OCI-LY7 (cell line): ENCODE results near the gene ZBTB20. TPM values are rescaled to one million over a fixed set of nuclear protein-coding genes. Genes with fewer than 3 reads are reported as not detected.

Experiments
- BruUV-seq: library from RNA; stranded (reverse); fragments of 400-500 nt; replicated peaks from 2 replicates; lab custom pipeline; 2021; lab: Mats Ljungman, UMichigan
- CTCF ChIA-PET: fragments of 300-600 bp; sonication (Branson Sonifier 250); formaldehyde crosslinking; loops from one replicate; lab custom pipeline; 2022; ENCODE audit warnings: antibody characterized with exemption; ENCODE audit not compliant: unreplicated experiment; lab: Charles Lee
- POLR2A ChIA-PET: fragments of 300-600 bp; sonication (Branson Sonifier 250); formaldehyde crosslinking; loops from one replicate; lab custom pipeline; 2022; ENCODE audit warnings: antibody characterized with exemption; lab: Charles Lee
- DNase-seq: peaks from one replicate; pipeline ENCODE4 v3.0.0-alpha.2; 2015; ENCODE audit warnings: low spot score
- H2AFZ ChIP-seq: fragments of 200-600 bp; sonication (generic), shearing (Covaris generic); 2 replicates; pipeline ENCODE4 v1.6.1; 2014; ENCODE audit warnings: mild to moderate bottlenecking, antibody characterized with exemption, low read length, moderate library complexity
- H3K27ac ChIP-seq: fragments of 200-600 bp; sonication (generic); 2 replicates; pipeline ENCODE4 v1.5.1; 2014; ENCODE audit warnings: mixed run types, low read depth, mild to moderate bottlenecking, moderate library complexity, low read length, inconsistent platforms; ENCODE audit not compliant: poor library complexity, severe bottlenecking
- H3K36me3 ChIP-seq: fragments of 200-600 bp; sonication (generic); 2 replicates; pipeline ENCODE4 v1.6.1; 2014; ENCODE audit warnings: mild to moderate bottlenecking, antibody characterized with exemption, low read length, moderate library complexity, mixed read lengths; ENCODE audit not compliant: insufficient read depth
- H3K4me1 ChIP-seq: fragments of 200-600 bp; sonication (generic); 2 replicates; pipeline ENCODE4 v1.5.1; 2014; ENCODE audit warnings: mild to moderate bottlenecking, low read length; ENCODE audit not compliant: insufficient read depth, poor library complexity, severe bottlenecking
- H3K4me2 ChIP-seq: fragments of 200-600 bp; sonication (generic); 2 replicates; pipeline ENCODE4 v1.6.1; 2014; ENCODE audit warnings: mild to moderate bottlenecking, low read length
- H3K4me3 ChIP-seq: fragments of 200-600 bp; sonication (generic); 2 replicates; pipeline ENCODE4 v1.5.1; 2014; ENCODE audit warnings: mild to moderate bottlenecking, low read depth, low read length; ENCODE audit not compliant: poor library complexity, severe bottlenecking
- H3K79me2 ChIP-seq: fragments of 200-600 bp; sonication (generic); 2 replicates; pipeline ENCODE4 v1.6.1; 2016; ENCODE audit warnings: low read depth, mild to moderate bottlenecking, low read length, moderate library complexity, mixed read lengths; ENCODE audit not compliant: insufficient read depth
- H3K9me2 ChIP-seq: fragments of 200-600 bp; sonication (generic); 2 replicates; pipeline ENCODE4 v1.6.1; 2016; ENCODE audit warnings: mild to moderate bottlenecking, low read length, mixed read lengths; ENCODE audit not compliant: insufficient read depth
- H3K9me3 ChIP-seq: fragments of 200-600 bp; sonication (generic); 2 replicates; pipeline ENCODE4 v1.6.1; 2014; ENCODE audit warnings: mild to moderate bottlenecking, mixed run types, low read length, mixed read lengths
- H4K20me1 ChIP-seq: fragments of 200-600 bp; sonication (generic); 2 replicates; pipeline ENCODE4 v1.6.1; 2014; ENCODE audit warnings: mild to moderate bottlenecking, antibody characterized with exemption, low read length, moderate library complexity, mixed read lengths; ENCODE audit not compliant: insufficient read depth
- EZH2phosphoT487 ChIP-seq: fragments of 200-600 bp; sonication (generic); IDR thresholded peaks from 2 replicates; pipeline ENCODE4 v1.6.1; 2018; ENCODE audit warnings: low read depth, borderline replicate concordance, mild to moderate bottlenecking, mixed run types, antibody characterized with exemption, low read length, moderate library complexity, mixed read lengths
- intact Hi-C: fragments of 100-400 bp; cut with micrococcal nuclease; formaldehyde crosslinking; loops from one replicate; pipeline ENCODE4 v1.10.0; 2022; ENCODE audit not compliant: unreplicated experiment
- total RNA-seq, 2 experiments: library from RNA; depleted of rRNA in 1 of 2; stranded (reverse); fragments of >200 nt in 1 of 2; shearing (Covaris generic) in 1 of 2; gene quantifications; 2 replicates each; pipeline ENCODE4 v1.2.3, GENCODE V29; 2014 to 2022
- TF ChIP-seq, protein P1 (sequence below): fragments of 200-600 bp; sonication (generic); conservative IDR thresholded peaks from 2 replicates; pipeline ENCODE4 v1.5.1; 2014; ENCODE audit warnings: mild to moderate bottlenecking, antibody characterized with exemption, low read length, moderate library complexity, mixed read lengths

ZBTB20 gene
- total RNA-seq, 2 experiments from 2014 or later, result 5.5 to 11.8 TPM

DNA sequence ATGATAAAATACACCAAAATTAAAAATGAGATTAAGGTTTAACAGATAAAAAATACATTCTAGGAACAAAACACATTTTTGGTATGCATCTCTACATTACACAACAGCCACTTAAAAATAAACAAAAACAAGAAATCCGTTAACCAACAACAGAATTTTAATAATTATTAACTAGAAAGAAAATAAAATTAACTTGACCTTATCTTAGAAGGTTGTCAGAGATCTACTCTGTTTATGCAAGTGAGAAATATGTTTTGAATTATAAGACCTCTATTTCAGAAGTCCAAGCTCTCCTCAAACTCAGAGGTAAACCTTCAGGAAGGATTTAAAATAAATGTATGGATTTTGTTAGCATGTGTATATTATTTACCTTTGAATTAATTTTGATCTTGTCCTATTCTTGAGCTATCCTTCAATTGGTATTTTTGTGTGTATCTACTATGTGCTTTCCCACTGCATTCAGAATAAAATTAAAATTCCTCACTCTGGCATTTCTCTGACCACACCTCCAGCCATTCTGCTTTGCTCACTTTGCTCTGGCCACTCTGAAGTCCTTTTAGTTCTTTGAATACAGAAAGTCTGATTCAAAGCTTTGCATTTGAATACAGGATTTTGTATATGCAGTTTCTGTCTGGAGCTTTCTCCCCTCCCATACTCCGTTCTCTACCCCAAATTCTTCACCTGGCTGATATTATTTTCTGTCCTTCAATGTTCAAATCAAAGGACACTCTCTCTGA, 352.0 kb downstream of the ZBTB20 start:
- Histone ChIP-seq H3K4me1 (no peaks in the 10 kb centered on the region), H2AFZ (no peak overlapping the region), H3K36me3 (no peaks in the 10 kb centered on the region), H4K20me1 (no peaks in the 10 kb centered on the region), H3K4me3 (no peak overlapping the region), H3K9me2 (no peaks in the 10 kb centered on the region), H3K79me2 (no peaks in the 10 kb centered on the region), H3K4me2 (no peak overlapping the region), H3K9me3 (no peaks in the 10 kb centered on the region), H3K27ac (no peak overlapping the region)
- no peak for TF ChIP-seq EZH2phosphoT487
- TF ChIP-seq, protein P1, sequence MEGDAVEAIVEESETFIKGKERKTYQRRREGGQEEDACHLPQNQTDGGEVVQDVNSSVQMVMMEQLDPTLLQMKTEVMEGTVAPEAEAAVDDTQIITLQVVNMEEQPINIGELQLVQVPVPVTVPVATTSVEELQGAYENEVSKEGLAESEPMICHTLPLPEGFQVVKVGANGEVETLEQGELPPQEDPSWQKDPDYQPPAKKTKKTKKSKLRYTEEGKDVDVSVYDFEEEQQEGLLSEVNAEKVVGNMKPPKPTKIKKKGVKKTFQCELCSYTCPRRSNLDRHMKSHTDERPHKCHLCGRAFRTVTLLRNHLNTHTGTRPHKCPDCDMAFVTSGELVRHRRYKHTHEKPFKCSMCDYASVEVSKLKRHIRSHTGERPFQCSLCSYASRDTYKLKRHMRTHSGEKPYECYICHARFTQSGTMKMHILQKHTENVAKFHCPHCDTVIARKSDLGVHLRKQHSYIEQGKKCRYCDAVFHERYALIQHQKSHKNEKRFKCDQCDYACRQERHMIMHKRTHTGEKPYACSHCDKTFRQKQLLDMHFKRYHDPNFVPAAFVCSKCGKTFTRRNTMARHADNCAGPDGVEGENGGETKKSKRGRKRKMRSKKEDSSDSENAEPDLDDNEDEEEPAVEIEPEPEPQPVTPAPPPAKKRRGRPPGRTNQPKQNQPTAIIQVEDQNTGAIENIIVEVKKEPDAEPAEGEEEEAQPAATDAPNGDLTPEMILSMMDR, result no peak
- POLR2A ChIA-PET, result no interaction called here
- DNase-seq, result no peak
- no TSS peak for BruUV-seq
- intact Hi-C loops, result no loop called here
- CTCF ChIA-PET, result no interaction called here

DNA sequence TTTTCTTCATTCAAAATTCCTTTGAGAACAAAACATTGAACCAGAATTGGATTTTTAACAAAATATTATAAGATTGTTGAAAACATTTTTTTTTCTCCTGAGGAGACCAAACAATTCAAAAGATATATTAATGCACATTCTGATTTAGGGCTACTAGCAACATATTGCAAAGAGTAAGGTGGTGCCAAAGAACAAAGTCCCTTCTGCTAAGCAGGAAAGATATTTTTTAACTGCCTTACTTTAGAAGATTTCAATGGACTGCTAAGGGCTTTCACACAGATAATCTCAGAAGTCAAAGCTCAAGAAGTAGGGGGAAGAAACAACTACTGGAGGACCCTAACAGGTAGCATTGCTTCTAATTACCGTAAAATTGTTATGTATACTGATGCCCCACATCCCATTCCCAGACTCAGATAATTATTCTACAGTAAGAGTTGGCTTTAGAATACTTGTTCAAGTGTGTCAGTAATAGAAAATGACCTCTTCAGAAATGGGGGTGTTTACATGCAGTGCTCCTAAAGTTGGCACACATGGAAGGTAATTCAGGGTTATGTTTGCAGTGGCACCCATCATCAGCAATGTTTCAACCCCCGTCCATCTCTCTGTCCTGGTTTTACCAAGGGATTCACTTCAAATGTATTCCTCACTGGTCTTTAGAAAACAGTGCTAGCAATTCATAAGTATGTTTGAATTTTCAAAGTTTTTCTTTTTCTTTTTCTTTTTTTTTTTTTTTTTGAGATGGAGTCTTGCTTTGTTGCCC, 354.7 kb downstream of the ZBTB20 start:
- Histone ChIP-seq H2AFZ (no peak overlapping the region), H3K27ac (no peak overlapping the region), H3K79me2 (no peaks in the 10 kb centered on the region), H3K4me1 (no peaks in the 10 kb centered on the region), H3K9me2 (no peaks in the 10 kb centered on the region), H3K9me3 (no peaks in the 10 kb centered on the region), H3K4me2 (no peak overlapping the region), H3K36me3 (no peaks in the 10 kb centered on the region), H3K4me3 (no peak overlapping the region), H4K20me1 (no peaks in the 10 kb centered on the region)
- BruUV-seq, result no TSS peak
- intact Hi-C loops, result no loop called here
- POLR2A ChIA-PET, result interaction anchor here (0.7 kb wide), 1 partner anchor 52 kb away, joined by 4 read pairs; no protein-coding TSS in a partner anchor
- TF ChIP-seq, protein P1, result no peak
- TF ChIP-seq EZH2phosphoT487, result no peak
- no peak for DNase-seq
- CTCF ChIA-PET, result no interaction called here

DNA sequence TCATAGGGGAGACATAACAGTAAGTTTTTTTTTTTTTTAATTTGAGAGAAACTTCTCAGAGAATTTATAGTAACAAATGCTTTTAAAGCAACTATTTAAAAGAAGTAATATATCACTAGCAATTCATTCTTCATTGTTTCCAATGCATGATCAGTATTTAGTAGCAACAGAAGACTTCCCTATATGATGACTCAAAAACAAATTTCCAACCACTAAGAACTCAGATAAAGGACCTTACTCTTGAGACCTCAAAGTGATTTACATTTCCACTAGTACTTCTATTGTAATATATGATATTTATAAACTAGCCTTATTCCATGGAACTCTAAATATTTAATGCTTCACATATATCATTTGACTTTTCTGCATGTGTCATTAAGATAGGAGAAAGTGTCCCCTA, 356.3 kb downstream of the ZBTB20 start:
- intact Hi-C loops, result no loop called here
- TF ChIP-seq, protein P1, result no peak
- H3K4me1 ChIP-seq, result no peaks in the 10 kb centered on the region
- H3K27ac ChIP-seq, result no peak overlapping the region
- H2AFZ ChIP-seq, result no peak overlapping the region
- POLR2A ChIA-PET, result interaction anchor here (0.6 to 1.6 kb wide), 3 partner anchors 11 to 1819 kb away, joined by 3 to 5 read pairs (median 3); no protein-coding TSS in a partner anchor
- no peak overlapping the region for H3K4me3 ChIP-seq
- CTCF ChIA-PET, result no interaction called here
- no peak for DNase-seq
- BruUV-seq, result no TSS peak
- no peaks in the 10 kb centered on the region for H3K9me2 ChIP-seq
- H4K20me1 ChIP-seq, result no peaks in the 10 kb centered on the region
- H3K9me3 ChIP-seq, result no peaks in the 10 kb centered on the region
- H3K79me2 ChIP-seq, result no peaks in the 10 kb centered on the region
- no peak overlapping the region for H3K4me2 ChIP-seq
- H3K36me3 ChIP-seq, result no peaks in the 10 kb centered on the region
